Thyroid gland (tissue), 4 donors: ENCODE results near the gene BGN. TPM values are rescaled to one million over a fixed set of nuclear protein-coding genes. Genes with fewer than 3 reads are reported as not detected.

Source experiments
- DNase-seq, 2 donors: peaks; one replicate each; pipeline ENCODE4 v3.0.0-alpha.2; 2019
- H3K27ac ChIP-seq, 3 donors: fragments of 200-600 bp; sonication (generic); 1 replicate in 2 of 3; 2 replicates in 1 of 3; pipeline ENCODE4 v1.5.1; 2016 to 2019; ENCODE audit warnings: mild to moderate bottlenecking in 1 of 3, moderate library complexity in 1 of 3
- H3K27me3 ChIP-seq: fragments of 200-600 bp; sonication (generic); one replicate; pipeline ENCODE4 v1.5.1; 2019
- H3K36me3 ChIP-seq, 2 donors: fragments of 200-600 bp; sonication (generic); one replicate each; pipeline ENCODE4 v1.5.1; 2016 to 2019
- H3K4me1 ChIP-seq, 2 donors: fragments of 200-600 bp; sonication (generic); one replicate each; pipeline ENCODE4 v1.5.1; 2017 to 2019
- H3K4me3 ChIP-seq, 3 donors: fragments of 200-600 bp; sonication (generic); replicated peaks in 1 of 3; 1 replicate in 2 of 3; 2 replicates in 1 of 3; pipeline ENCODE4 v1.5.1; 2016; ENCODE audit warnings: mild to moderate bottlenecking in 1 of 3
- H3K9me3 ChIP-seq: fragments of 200-600 bp; sonication (generic); one replicate; pipeline ENCODE4 v1.5.1; 2017
- CTCF ChIP-seq, 6 experiments: fragments of 200-600 bp in 3 of 6; fragments of 450-650 bp in 3 of 6; sonication (generic) in 3 of 6; IDR thresholded peaks; one replicate each; pipeline ENCODE4 v1.5.1; 2016 to 2019; ENCODE audit warnings: antibody characterized with exemption in 6 of 6, mild to moderate bottlenecking in 2 of 6, inconsistent platforms in 1 of 6, moderate library complexity in 1 of 6
- POLR2A ChIP-seq, 2 donors: fragments of 450-650 bp; IDR thresholded peaks; one replicate each; pipeline ENCODE4 v1.6.1; 2017; ENCODE audit warnings: antibody characterized with exemption in 2 of 2, mild to moderate bottlenecking in 2 of 2, moderate library complexity in 1 of 2
- WGBS, 2 donors: methylation state at CpG; one replicate each; pipeline ENCODE4 v1.1.5; 2017; 5-methylcytosine and 5-hydroxymethylcytosine counted together
- intact Hi-C: fragments of 100-400 bp; cut with DNase I; formaldehyde crosslinking; loops from one replicate; pipeline ENCODE4 v1.15.1; 2023
- total RNA-seq, 4 donors: library from RNA; depleted of rRNA; stranded (reverse); fragments of >200 nt; gene quantifications; one replicate each; pipeline ENCODE4 v1.2.3, GENCODE V29; 2016

BGN gene
- total RNA-seq, 4 donors from 2014 or later = 51.0 to 84.0 (median 68.6) TPM

- Histone ChIP-seq H3K36me3 (peaks cover 0 to 3% of the 10 kb centered on the region in 2 donors), H3K27ac (no peak overlapping the region), H3K4me3 (no peak overlapping the region), H3K9me3 (no peaks in the 10 kb centered on the region), H3K4me1 (no peaks in the 10 kb centered on the region), H3K27me3 (no peaks in the 10 kb centered on the region)
- no peak for DNase-seq
- intact Hi-C loops = no loop called here
- WGBS, 2 donors = 94 to 99% methylated on average over 7 to 8 of the region's 9 CpGs
- TF ChIP-seq CTCF (IDR thresholded peaks at IDR 0.05) (no peak), POLR2A (IDR thresholded peaks at IDR 0.05) (no peak)
Measured at GRCh38 chrX:153456704-153457103, 38.1 kb upstream of the BGN start.

GRCh38 chrX:153457136-153457825, 37.5 kb upstream of the BGN start:
- Histone ChIP-seq H3K27me3 (no peaks in the 10 kb centered on the region), H3K27ac (no peak overlapping the region), H3K36me3 (peaks cover 0 to 3% of the 10 kb centered on the region in 2 donors), H3K9me3 (no peaks in the 10 kb centered on the region), H3K4me3 (no peak overlapping the region), H3K4me1 (peaks cover 0 to 2% of the 10 kb centered on the region in 2 donors)
- TF ChIP-seq POLR2A (IDR thresholded peaks at IDR 0.05) = no peak
- no peak for TF ChIP-seq CTCF (IDR thresholded peaks at IDR 0.05)
- DNase-seq = no peak
- 100% methylated on average over 3 of the region's 18 CpGs; no CpG with 5 or more reads in 1 of the 2 donors for WGBS, 2 donors
- intact Hi-C loops = no loop called here

GRCh38 chrX:153457827-153458466, 36.8 kb upstream of the BGN start:
- peaks cover 0 to 3% of the 10 kb centered on the region in 2 donors for H3K36me3 ChIP-seq

GRCh38 chrX:153458476-153458875, 36.3 kb upstream of the BGN start:
- H3K36me3 ChIP-seq = peaks cover 0 to 3% of the 10 kb centered on the region in 2 donors
- no peaks in the 10 kb centered on the region for H3K27me3 ChIP-seq
- intact Hi-C loops = no loop called here
- peaks cover 2 to 13% of the 10 kb centered on the region in 2 donors for H3K4me1 ChIP-seq
- H3K9me3 ChIP-seq = no peaks in the 10 kb centered on the region
- DNase-seq = no peak
- WGBS, 2 donors = 100% methylated on average over 4 of the region's 4 CpGs
- no peak overlapping the region for H3K27ac ChIP-seq
- no peak overlapping the region for H3K4me3 ChIP-seq
- TF ChIP-seq CTCF (IDR thresholded peaks at IDR 0.05) (no peak), POLR2A (IDR thresholded peaks at IDR 0.05) (no peak)

More at GRCh38 chrX:153457827-153458466, 36.8 kb upstream of the BGN start:
- WGBS, 2 donors = 95 to 100% methylated on average over 4 of the region's 17 CpGs
- Histone ChIP-seq H3K27ac (no peak overlapping the region), H3K27me3 (no peaks in the 10 kb centered on the region), H3K9me3 (no peaks in the 10 kb centered on the region), H3K4me1 (peaks cover 0 to 8% of the 10 kb centered on the region in 2 donors), H3K4me3 (no peak overlapping the region)
- intact Hi-C loops = no loop called here
- TF ChIP-seq POLR2A (IDR thresholded peaks at IDR 0.05) (no peak), CTCF (IDR thresholded peaks at IDR 0.05) (no peak)
- DNase-seq = no peak

GRCh38 chrX:153459986-153460385, 34.8 kb upstream of the BGN start:
- Histone ChIP-seq H3K27me3 (no peaks in the 10 kb centered on the region), H3K4me1 (peaks cover 8 to 19% of the 10 kb centered on the region in 2 donors), H3K36me3 (no peaks in the 10 kb centered on the region), H3K4me3 (no peak overlapping the region), H3K27ac (no peak overlapping the region), H3K9me3 (no peaks in the 10 kb centered on the region)
- TF ChIP-seq POLR2A (IDR thresholded peaks at IDR 0.05) (no peak), CTCF (IDR thresholded peaks at IDR 0.05) (no peak)
- intact Hi-C loops = no loop called here
- peak in 1 of 2 donors; percentile 28 for DNase-seq
- 87 to 88% methylated on average over 4 of the region's 4 CpGs for WGBS, 2 donors
